A673 (cell line): ENCODE measurements around the gene FAM209B. TPM values are rescaled to one million over a fixed set of nuclear protein-coding genes. Genes with fewer than 3 reads are reported as not detected.

Experiments used
- BruUV-seq: library from RNA; stranded (reverse); fragments of 400-500 nt; replicated peaks from 2 replicates; lab custom pipeline; 2021; lab: Mats Ljungman, UMichigan
- CTCF ChIA-PET: fragments of 300-600 bp; sonication (Branson Sonifier 250); formaldehyde crosslinking; loops from one replicate; lab custom pipeline; 2022; ENCODE audit warnings: antibody characterized with exemption; lab: Charles Lee
- POLR2A ChIA-PET: fragments of 300-600 bp; sonication (Branson Sonifier 250); formaldehyde crosslinking; loops from one replicate; lab custom pipeline; 2022; ENCODE audit warnings: antibody characterized with exemption; ENCODE audit not compliant: low non-redundant PET; lab: Charles Lee
- DNase-seq: peaks from one replicate; pipeline ENCODE4 v3.0.0-alpha.2; 2015; ENCODE audit warnings: low spot score
- H3K27ac ChIP-seq: fragments of 200-600 bp; sonication (generic); 2 replicates; pipeline ENCODE4 v1.5.1; 2016; ENCODE audit warnings: mixed run types, low read depth, mild to moderate bottlenecking, mixed read lengths, antibody characterized with exemption, low read length; ENCODE audit not compliant: poor library complexity, severe bottlenecking
- H3K27me3 ChIP-seq: fragments of 200-600 bp; sonication (generic); replicated peaks from 2 replicates; pipeline ENCODE4 v1.6.1; 2017; ENCODE audit warnings: mixed run types, low read depth, mild to moderate bottlenecking, mixed read lengths, antibody characterized with exemption, low read length; ENCODE audit not compliant: insufficient read depth, poor library complexity
- H3K36me3 ChIP-seq: fragments of 200-600 bp; sonication (generic); 2 replicates; pipeline ENCODE4 v1.6.1; 2016; ENCODE audit warnings: mixed run types, mild to moderate bottlenecking, mixed read lengths, antibody characterized with exemption, low read length; ENCODE audit not compliant: insufficient read depth, poor library complexity, severe bottlenecking
- H3K4me1 ChIP-seq: fragments of 200-600 bp; sonication (generic); 2 replicates; pipeline ENCODE4 v1.6.1; 2017; ENCODE audit warnings: mixed run types, mild to moderate bottlenecking, mixed read lengths, antibody characterized with exemption, low read length; ENCODE audit not compliant: insufficient read depth, poor library complexity, severe bottlenecking
- H3K4me3 ChIP-seq: fragments of 200-600 bp; sonication (generic); 2 replicates; pipeline ENCODE4 v1.5.1; 2016; ENCODE audit warnings: low read depth, mixed run types, mild to moderate bottlenecking, mixed read lengths, low read length; ENCODE audit not compliant: poor library complexity, severe bottlenecking
- H3K9me3 ChIP-seq: fragments of 200-600 bp; sonication (generic); 2 replicates; pipeline ENCODE4 v1.6.1; 2016; ENCODE audit warnings: mixed run types, low read depth, mild to moderate bottlenecking, mixed read lengths, antibody characterized with exemption, low read length; ENCODE audit not compliant: poor library complexity, severe bottlenecking
- CTCF ChIP-seq: fragments of 300-800, 200-600 bp; sonication (generic); conservative IDR thresholded peaks from 2 replicates; pipeline ENCODE4 v1.5.1; 2017; ENCODE audit warnings: low read depth, mild to moderate bottlenecking, antibody characterized with exemption, low read length, moderate library complexity, mixed read lengths
- EZH2 ChIP-seq: fragments of 200-600 bp; sonication (generic); IDR thresholded peaks from 2 replicates; pipeline ENCODE4 v1.6.1; 2017; ENCODE audit warnings: borderline replicate concordance, low read depth, mild to moderate bottlenecking, mixed read lengths, antibody characterized with exemption, low read length; ENCODE audit not compliant: poor library complexity, severe bottlenecking
- intact Hi-C: fragments of 100-400 bp; cut with micrococcal nuclease; formaldehyde crosslinking; loops from one replicate; pipeline ENCODE4 v1.10.0; 2022; ENCODE audit not compliant: unreplicated experiment
- total RNA-seq: library from RNA; stranded (reverse); gene quantifications from 2 replicates; pipeline ENCODE4 v1.2.3, GENCODE V29; 2021

The FAM209B gene
- total RNA-seq, 1 experiment from 2014 or later, result 0.45 TPM

DNA sequence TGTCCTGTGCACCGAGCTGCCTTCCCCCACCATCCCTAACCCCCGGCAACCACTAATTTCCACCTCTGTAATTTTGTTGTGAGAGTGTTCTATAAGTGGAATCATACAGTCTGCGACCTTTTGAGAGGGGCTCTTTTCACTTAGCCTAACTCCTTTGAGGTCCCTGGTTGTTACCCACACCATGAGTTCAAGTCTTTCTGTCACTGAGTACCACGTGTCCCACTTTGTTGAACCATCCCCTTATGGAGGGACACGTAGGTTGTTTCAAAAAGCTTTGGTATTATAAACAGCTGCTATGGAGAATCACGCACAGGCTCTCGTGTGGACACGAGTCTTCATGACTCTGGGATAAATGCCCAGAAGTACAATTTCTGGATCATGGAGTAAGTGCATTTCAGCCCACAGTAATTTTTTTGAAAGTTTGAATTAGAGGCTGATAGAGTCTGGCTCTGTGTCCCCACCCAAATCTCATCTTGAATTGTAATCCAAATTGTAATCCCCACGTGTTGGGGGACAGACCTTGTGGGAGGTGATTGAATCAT lies 9.5 kb downstream of the FAM209B start:
- Histone ChIP-seq H3K4me1 (no peaks in the 10 kb centered on the region), H3K27ac (no peak overlapping the region), H3K9me3 (no peaks in the 10 kb centered on the region), H3K36me3 (no peaks in the 10 kb centered on the region), H3K27me3 (peaks cover 5% of the 10 kb centered on the region), H3K4me3 (no peak overlapping the region)
- TF ChIP-seq CTCF (no peak), EZH2 (no peak)
- ChIA-PET CTCF (no interaction called here), POLR2A (no interaction called here)
- no TSS peak for BruUV-seq
- intact Hi-C loops, result no loop called here
- no peak for DNase-seq

DNA sequence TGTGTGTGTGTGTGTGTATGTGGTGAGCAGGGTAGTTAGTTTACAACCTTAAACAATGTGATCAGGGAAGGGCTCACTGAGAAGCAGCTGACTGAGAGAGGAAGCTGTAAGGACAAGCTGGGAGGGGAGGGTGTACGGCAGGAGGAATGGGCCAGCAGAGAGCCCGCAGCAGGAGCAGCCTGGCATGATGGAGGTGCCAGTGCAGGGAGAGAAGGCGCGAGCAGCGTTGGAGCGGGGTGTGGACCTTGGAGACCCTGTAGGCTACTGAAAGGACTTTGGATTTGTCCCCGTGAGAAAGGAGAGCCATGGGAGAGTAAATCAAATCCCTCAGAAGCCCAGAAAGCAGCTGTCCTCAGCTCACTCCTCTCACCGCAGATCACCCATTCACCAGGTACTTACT lies 18.5 kb downstream of the FAM209B start:
- BruUV-seq, result no TSS peak
- CTCF ChIA-PET, result interaction anchor here (0.6 kb wide), 1 partner anchor 1832 kb away, joined by 3 read pairs; no protein-coding TSS in a partner anchor

GRCh38 chr20:56552911-56553629 lies 20.0 kb downstream of the FAM209B start:
- peaks cover 8% of the 10 kb centered on the region for H3K4me1 ChIP-seq
- no peak overlapping the region for H3K27ac ChIP-seq
- ChIA-PET CTCF (no interaction called here), POLR2A (no interaction called here)
- no peaks in the 10 kb centered on the region for H3K9me3 ChIP-seq
- TF ChIP-seq CTCF (no peak), EZH2 (no peak)
- no TSS peak for BruUV-seq
- no peak overlapping the region for H3K4me3 ChIP-seq
- peaks cover 5% of the 10 kb centered on the region for H3K27me3 ChIP-seq
- no peaks in the 10 kb centered on the region for H3K36me3 ChIP-seq
- DNase-seq, result no peak
- intact Hi-C loops, result loop anchor here (5.0 kb wide), 3 partner anchors 74 to 799 kb away; partner anchors contain the start of genes RAE1 and TFAP2C

More for the DNA sequence above, 18.5 kb downstream of the FAM209B start:
- no peak overlapping the region for H3K27ac ChIP-seq
- H3K9me3 ChIP-seq, result no peaks in the 10 kb centered on the region
- intact Hi-C loops, result loop anchor here (2.0 to 5.0 kb wide), 4 partner anchors 76 to 801 kb away; partner anchors contain the start of genes RAE1 and TFAP2C
- peaks cover 9% of the 10 kb centered on the region for H3K27me3 ChIP-seq
- peaks cover 8% of the 10 kb centered on the region for H3K4me1 ChIP-seq
- H3K4me3 ChIP-seq, result no peak overlapping the region
- POLR2A ChIA-PET, result no interaction called here
- no peak for DNase-seq
- TF ChIP-seq EZH2 (no peak), CTCF (no peak)
- no peaks in the 10 kb centered on the region for H3K36me3 ChIP-seq
